Vagina (tissue), 2 donors: ENCODE measurements around the gene PRF1. TPM values are rescaled to one million over a fixed set of nuclear protein-coding genes. Genes with fewer than 3 reads are reported as not detected.

Experiments
- DNase-seq, 2 donors: peaks; one replicate each; pipeline ENCODE4 v3.0.0-alpha.2; 2017; ENCODE audit errors: extremely low spot score in 2 of 2
- H3K27ac ChIP-seq: fragments of 200-600 bp; sonication (generic); one replicate; pipeline ENCODE4 v1.5.1; 2019
- H3K27me3 ChIP-seq: fragments of 200-600 bp; sonication (generic); one replicate; pipeline ENCODE4 v1.5.1; 2019
- H3K36me3 ChIP-seq, 2 donors: fragments of 200-600 bp; sonication (generic); one replicate each; pipeline ENCODE4 v1.5.1; 2017 to 2019
- H3K4me1 ChIP-seq: fragments of 200-600 bp; sonication (generic); one replicate; pipeline ENCODE4 v1.5.1; 2019
- H3K4me3 ChIP-seq, 2 donors: fragments of 200-600 bp; sonication (generic); 1 replicate in 1 of 2; 2 replicates in 1 of 2; pipeline ENCODE4 v1.5.1; 2016 to 2019
- H3K9me3 ChIP-seq: fragments of 200-600 bp; sonication (generic); one replicate; pipeline ENCODE4 v1.5.1; 2019
- POLR2A ChIP-seq, 2 donors: fragments of 450-650 bp; IDR thresholded peaks; one replicate each; pipeline ENCODE4 v1.6.1; 2017; ENCODE audit warnings: antibody characterized with exemption in 2 of 2, mild to moderate bottlenecking in 2 of 2, moderate library complexity in 2 of 2
- POLR2AphosphoS5 ChIP-seq, 2 donors: sonication (generic); formaldehyde crosslinking; IDR thresholded peaks; one replicate each; pipeline ENCODE4 v1.9.0; 2017; ENCODE audit warnings: antibody characterized with exemption in 2 of 2, mild to moderate bottlenecking in 2 of 2, low read depth in 1 of 2; ENCODE audit not compliant: insufficient read depth in 1 of 2
- intact Hi-C: fragments of 100-400 bp; cut with DNase I; formaldehyde crosslinking; loops from one replicate; pipeline ENCODE4 v1.15.1; 2023
- total RNA-seq: library from RNA; depleted of rRNA; stranded (reverse); fragments of >200 nt; gene quantifications from one replicate; pipeline ENCODE4 v1.2.3, GENCODE V29; 2016
- TF ChIP-seq, protein P1 (sequence below), 3 experiments: fragments of 450-650 bp in 2 of 3; fragments of 200-600 bp in 1 of 3; sonication (generic) in 1 of 3; IDR thresholded peaks; one replicate each; pipeline ENCODE4 v1.5.1; 2017 to 2019; ENCODE audit warnings: antibody characterized with exemption in 3 of 3, mild to moderate bottlenecking in 2 of 3, moderate library complexity in 2 of 3

Gene PRF1
- total RNA-seq, 1 donor from 2014 or later = 20.9 TPM

DNA sequence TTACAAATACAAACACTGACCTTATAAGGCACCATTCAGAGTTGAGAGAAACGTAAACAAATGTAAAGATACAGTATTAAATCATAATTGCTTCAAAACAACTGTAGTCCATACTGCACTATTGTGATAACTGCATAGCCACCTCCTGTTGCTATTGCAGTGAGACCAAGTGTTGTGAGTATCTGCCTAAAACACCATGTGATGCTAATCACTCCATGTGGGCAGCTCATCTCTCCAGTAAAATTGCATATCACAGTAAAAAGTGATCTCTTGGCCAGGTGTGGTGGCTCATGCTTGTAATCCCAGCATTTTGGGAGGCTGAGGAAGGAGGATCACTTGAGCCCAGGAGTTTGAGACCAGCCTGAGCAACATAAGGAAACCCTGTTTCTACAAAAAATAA is 26.8 kb upstream of the PRF1 start:
- H3K4me1 ChIP-seq = no peaks in the 10 kb centered on the region
- TF ChIP-seq, protein P1, sequence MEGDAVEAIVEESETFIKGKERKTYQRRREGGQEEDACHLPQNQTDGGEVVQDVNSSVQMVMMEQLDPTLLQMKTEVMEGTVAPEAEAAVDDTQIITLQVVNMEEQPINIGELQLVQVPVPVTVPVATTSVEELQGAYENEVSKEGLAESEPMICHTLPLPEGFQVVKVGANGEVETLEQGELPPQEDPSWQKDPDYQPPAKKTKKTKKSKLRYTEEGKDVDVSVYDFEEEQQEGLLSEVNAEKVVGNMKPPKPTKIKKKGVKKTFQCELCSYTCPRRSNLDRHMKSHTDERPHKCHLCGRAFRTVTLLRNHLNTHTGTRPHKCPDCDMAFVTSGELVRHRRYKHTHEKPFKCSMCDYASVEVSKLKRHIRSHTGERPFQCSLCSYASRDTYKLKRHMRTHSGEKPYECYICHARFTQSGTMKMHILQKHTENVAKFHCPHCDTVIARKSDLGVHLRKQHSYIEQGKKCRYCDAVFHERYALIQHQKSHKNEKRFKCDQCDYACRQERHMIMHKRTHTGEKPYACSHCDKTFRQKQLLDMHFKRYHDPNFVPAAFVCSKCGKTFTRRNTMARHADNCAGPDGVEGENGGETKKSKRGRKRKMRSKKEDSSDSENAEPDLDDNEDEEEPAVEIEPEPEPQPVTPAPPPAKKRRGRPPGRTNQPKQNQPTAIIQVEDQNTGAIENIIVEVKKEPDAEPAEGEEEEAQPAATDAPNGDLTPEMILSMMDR (IDR thresholded peaks at IDR 0.05) = no peak
- TF ChIP-seq POLR2AphosphoS5 (IDR thresholded peaks at IDR 0.05; ENCODE audit: insufficient read depth in 1 of 2, low read depth in 1 of 2) (no peak), POLR2A (IDR thresholded peaks at IDR 0.05) (no peak)
- no peak for DNase-seq
- no peak overlapping the region for H3K27ac ChIP-seq
- no peak overlapping the region for H3K4me3 ChIP-seq
- H3K36me3 ChIP-seq = no peaks in the 10 kb centered on the region
- no peaks in the 10 kb centered on the region for H3K27me3 ChIP-seq
- no peaks in the 10 kb centered on the region for H3K9me3 ChIP-seq
- intact Hi-C loops = no loop called here

DNA sequence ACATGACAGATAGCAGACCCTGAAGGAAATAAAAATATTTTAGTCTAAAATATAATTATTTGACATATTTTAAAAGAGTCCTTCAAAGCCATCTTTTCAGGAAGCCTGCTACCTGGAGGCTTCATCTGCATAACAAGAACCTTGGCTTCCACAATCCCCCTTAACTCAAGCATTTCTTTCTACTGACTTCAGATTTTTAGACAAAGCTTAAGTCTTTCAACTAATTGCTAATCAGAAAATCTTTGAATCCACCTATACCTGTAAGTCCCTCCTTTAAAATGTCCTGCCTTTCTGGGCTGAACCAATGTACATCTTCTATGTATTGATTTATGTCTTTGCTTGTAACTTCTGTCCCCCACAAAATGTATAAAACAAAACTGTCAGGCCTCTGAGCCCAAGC is 23.5 kb upstream of the PRF1 start:
- H3K4me1 ChIP-seq = peaks cover 3% of the 10 kb centered on the region
- DNase-seq = no peak
- TF ChIP-seq, protein P1 (IDR thresholded peaks at IDR 0.05) = no peak
- no peak for TF ChIP-seq POLR2A (IDR thresholded peaks at IDR 0.05)
- no peak for TF ChIP-seq POLR2AphosphoS5 (IDR thresholded peaks at IDR 0.05; ENCODE audit: insufficient read depth in 1 of 2, low read depth in 1 of 2)
- H3K9me3 ChIP-seq = no peaks in the 10 kb centered on the region
- no peaks in the 10 kb centered on the region for H3K36me3 ChIP-seq
- H3K27ac ChIP-seq = no peak overlapping the region
- no peaks in the 10 kb centered on the region for H3K27me3 ChIP-seq
- no peak overlapping the region for H3K4me3 ChIP-seq
- intact Hi-C loops = no loop called here

DNA sequence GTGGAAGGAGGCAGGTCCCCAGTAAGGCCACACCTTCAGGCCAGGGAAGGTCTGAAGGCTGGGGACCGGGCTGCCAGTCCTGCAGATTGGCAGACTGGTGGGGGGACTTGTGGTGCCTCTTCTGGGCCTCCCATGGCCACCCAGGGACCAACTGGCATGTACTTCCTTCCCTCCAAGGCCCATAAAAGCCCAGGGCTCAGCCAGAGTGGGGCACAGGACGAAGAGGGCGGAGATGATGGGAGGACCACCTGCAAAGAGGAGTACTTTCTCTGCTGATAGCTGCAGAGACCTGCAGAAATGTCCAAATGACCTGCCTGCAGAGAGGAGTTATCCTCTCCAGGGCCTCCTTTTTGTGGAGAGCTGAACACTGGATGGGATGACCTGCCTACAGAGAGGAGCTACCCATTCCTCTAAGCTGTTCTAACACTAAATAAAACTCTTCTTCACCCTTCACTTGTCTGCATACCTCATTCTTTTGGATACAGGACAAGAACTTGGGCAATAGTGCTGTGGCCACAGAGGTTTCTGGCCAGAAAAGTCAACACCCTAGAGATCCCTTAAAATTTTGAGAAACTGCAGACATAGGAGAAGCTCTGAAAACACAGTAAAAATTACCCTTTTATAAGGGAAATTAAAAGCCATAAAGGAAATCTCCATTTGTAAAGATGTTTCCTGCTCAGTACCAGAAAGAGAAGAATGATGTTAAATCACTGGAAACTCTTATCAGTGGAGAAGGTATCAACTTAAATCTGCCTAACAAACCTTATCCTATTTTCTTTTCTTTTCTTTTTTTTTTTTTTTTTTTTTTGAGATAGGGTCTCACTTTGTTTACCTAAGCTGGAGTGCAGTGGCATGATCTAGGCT is 20.7 kb upstream of the PRF1 start:
- DNase-seq = no peak
- H3K4me3 ChIP-seq = no peak overlapping the region
- no peaks in the 10 kb centered on the region for H3K36me3 ChIP-seq
- no peak for TF ChIP-seq POLR2A (IDR thresholded peaks at IDR 0.05)
- no peak for TF ChIP-seq POLR2AphosphoS5 (IDR thresholded peaks at IDR 0.05; ENCODE audit: insufficient read depth in 1 of 2, low read depth in 1 of 2)
- TF ChIP-seq, protein P1 (IDR thresholded peaks at IDR 0.05) = no peak
- no peak overlapping the region for H3K27ac ChIP-seq
- H3K9me3 ChIP-seq = peaks cover 9% of the 10 kb centered on the region
- intact Hi-C loops = no loop called here
- peaks cover 3% of the 10 kb centered on the region for H3K4me1 ChIP-seq
- no peaks in the 10 kb centered on the region for H3K27me3 ChIP-seq

DNA sequence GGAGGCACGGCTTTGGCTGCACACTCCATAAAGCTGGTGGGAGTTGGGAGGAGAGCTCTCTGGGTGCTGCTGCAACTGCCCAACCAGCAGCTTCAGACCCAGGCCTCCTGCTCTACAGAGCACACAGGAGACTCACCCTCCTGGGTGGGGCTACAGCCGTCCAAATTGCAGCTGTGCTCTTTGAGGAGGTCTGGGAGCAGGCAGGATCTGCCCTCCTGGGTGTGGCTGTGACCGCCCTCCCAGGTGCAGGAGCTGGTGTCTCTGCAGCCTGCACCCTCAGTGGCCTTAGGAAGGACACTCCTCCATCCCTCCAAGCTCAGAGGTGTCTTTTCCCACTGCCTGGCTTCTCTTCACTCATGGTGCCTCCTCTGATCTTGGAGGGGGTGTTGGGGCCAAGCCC is 20.0 kb upstream of the PRF1 start:
- intact Hi-C loops = no loop called here
- Histone ChIP-seq H3K27ac (no peak overlapping the region), H3K4me3 (no peak overlapping the region), H3K36me3 (no peaks in the 10 kb centered on the region), H3K27me3 (no peaks in the 10 kb centered on the region), H3K4me1 (peaks cover 3% of the 10 kb centered on the region), H3K9me3 (peaks cover 9% of the 10 kb centered on the region)
- no peak for TF ChIP-seq POLR2AphosphoS5 (IDR thresholded peaks at IDR 0.05; ENCODE audit: insufficient read depth in 1 of 2, low read depth in 1 of 2)
- TF ChIP-seq POLR2A (IDR thresholded peaks at IDR 0.05) = no peak
- TF ChIP-seq, protein P1 (IDR thresholded peaks at IDR 0.05) = no peak
- no peak for DNase-seq

DNA sequence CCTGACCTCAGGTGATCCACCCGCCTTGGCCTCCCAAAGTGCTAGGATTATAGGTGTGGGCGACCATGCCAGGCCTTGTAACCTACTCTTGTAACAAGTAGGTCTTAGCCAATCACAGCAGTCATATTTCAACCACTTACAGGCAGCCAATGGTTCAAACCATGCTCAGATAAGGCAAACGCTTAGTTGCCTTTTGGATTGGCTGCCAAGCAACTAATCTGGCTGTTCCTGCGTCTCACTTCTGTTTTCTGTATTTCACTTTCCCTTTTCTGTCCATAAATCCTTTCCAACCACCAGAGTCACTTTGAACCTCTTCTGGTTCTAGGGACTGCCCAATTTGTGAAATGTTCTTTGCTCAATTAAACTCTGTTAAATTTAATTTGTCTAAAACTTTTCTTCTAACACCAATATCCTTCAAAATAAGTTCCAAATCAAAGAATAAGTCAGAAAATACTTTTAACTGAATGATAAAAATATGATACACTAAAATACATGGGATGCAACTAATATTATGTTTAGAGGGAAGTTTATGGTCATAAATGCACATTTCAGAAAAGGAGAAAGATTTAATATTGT is 19.1 kb upstream of the PRF1 start:
- no peak overlapping the region for H3K27ac ChIP-seq
- peaks cover 9% of the 10 kb centered on the region for H3K9me3 ChIP-seq
- H3K4me3 ChIP-seq = no peak overlapping the region
- no peak for DNase-seq
- H3K27me3 ChIP-seq = no peaks in the 10 kb centered on the region
- intact Hi-C loops = no loop called here
- TF ChIP-seq POLR2A (IDR thresholded peaks at IDR 0.05) = no peak
- TF ChIP-seq, protein P1 (IDR thresholded peaks at IDR 0.05) = no peak
- no peak for TF ChIP-seq POLR2AphosphoS5 (IDR thresholded peaks at IDR 0.05; ENCODE audit: insufficient read depth in 1 of 2, low read depth in 1 of 2)
- H3K4me1 ChIP-seq = peaks cover 3% of the 10 kb centered on the region
- H3K36me3 ChIP-seq = no peaks in the 10 kb centered on the region
